ENCODE measurements around the gene ACER1.
"Not testable (repeated sequence)": the region's sequence is repeated elsewhere in the genome, so short reads cannot be mapped to it uniquely, and the experiment has no call there.

The ACER1 gene

DNA sequence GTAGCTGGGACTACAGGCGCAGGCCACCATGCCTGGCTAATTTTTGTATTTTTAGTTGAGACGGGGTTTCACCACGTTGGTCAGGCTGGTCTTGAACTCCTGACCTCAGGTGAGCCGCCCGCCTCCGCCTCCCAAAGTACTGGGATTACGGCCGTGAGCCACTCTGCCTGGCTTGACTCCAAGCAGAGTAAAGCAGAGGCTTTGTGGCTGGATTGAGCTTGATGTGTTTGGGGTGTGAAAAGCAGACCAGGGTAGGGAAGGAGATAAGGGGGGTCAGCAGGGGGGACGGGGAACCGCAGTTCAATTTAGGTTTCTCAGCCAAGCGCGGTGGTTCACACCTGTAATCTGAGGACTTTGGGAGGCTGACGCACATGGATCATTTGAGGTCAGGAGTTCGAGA lies 23.8 kb upstream of the ACER1 start:
- no peak for DNase-seq

DNA sequence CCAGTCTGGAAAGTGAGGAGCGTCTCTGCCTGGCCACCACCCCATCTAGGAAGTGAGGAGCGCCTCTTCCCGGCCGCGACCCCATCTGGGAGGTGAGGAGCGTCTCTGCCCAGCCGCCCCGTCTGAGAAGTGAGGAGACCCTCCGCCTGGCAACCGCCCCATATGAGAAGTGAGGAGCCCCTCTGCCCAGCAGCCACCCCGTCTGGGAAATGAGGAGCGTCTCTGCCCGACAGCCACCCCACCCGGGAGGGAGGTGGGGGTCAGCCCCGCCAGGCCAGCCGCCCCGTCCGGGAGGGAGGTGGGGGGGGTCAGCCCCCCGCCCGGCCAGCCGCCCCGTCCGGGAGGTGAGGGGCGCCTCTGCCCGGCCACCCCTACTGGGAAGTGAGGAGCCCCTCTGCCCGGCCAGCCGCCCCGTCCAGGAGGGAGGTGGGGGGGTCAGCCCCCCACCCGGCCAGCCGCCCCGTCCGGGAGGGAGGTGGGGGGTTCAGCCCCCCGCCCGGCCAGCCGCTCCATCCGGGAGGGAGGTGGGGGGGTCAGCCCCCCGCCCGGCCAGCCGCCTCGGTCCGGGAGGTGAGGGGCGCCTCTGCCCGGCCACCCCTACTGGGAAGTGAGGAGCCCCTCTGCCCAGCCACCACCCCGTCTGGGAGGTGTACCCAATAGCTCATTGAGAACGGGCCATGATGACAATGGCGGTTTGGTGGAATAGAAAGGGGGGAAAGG lies 22.1 kb upstream of the ACER1 start:
- DNase-seq = not testable (repeated sequence)

DNA sequence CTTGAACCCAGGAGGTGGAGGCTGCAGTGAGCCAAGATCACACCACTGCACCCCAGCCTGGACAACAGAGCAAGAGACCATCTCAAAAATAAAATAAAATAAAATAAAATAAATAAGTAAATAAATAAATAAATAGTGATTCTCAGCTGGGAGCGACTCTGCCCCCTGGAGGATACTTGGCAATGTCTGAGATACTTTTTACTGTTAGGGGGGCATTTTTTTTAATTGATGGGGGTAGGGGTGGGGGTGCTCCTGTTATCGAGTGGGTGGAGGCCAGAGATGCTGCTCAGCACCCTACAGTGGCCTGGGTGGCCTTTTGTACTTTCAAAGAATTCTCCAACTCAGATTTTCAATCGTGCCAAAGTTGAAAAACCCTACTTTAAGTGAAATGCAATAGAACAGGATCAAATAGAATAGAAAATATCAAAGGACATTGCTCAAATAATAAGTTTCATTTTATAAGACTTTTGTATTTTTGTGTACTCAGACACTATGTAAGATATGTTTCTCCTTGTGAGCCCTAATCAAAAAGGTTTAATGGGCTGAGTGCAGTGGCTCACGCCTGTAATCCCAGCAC lies 20.8 kb upstream of the ACER1 start:
- DNase-seq = no peak

DNA sequence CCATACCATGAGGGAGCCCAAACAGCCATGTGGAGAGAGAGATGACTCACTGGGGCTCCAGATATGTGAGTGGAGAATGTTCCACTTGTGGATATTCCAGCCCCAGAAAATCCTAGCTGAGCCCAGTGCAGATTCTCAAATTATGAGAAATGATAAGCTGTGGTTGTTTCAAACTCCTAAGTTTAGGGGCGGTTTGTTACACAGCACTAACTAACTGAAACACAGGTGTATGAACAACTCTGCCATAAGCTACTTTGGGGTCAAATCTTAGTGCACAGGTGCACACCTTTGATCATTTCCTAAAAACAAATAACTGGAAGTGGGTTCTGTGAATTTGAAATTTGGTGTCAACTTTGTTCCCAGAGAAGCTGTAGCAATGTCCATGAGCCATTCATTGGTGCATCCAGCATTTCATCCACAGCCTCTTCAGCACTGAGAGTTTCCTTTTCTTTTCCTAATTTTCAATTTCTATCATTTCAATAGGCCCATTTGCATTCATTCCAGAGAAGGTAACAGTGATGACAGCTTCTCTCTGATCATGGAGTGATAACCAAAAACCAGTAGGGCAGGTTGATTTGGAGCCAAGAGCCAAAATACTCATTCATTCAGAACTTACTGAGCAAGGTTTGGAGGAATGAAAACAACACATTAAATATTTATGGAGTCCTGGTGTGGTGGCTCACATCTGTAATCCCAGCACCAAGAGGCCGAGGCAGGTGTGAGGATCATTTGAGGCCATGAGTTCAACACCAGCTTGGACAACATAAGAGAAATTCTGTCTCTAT lies 19.2 kb upstream of the ACER1 start:
- DNase-seq = no peak

DNA sequence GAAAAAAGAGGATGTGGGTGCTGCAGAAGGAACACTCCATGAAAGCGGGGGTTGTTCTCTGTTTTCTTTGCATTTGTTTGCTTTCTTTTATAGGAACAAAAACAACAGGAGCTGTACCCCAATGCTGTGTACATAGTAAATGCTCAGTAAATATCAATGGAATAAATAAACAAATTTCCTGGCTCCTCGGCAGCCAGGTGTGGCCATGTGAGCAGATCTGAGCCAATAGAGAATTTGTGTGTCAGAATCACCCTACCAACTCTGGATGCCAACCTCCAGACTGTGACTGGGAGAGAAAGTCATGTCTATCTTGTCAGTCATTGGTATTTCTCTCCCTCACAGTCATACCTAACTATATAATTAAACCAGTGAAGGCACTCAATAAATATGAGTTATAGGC lies 17.3 kb upstream of the ACER1 start:
- no peak for DNase-seq

DNA sequence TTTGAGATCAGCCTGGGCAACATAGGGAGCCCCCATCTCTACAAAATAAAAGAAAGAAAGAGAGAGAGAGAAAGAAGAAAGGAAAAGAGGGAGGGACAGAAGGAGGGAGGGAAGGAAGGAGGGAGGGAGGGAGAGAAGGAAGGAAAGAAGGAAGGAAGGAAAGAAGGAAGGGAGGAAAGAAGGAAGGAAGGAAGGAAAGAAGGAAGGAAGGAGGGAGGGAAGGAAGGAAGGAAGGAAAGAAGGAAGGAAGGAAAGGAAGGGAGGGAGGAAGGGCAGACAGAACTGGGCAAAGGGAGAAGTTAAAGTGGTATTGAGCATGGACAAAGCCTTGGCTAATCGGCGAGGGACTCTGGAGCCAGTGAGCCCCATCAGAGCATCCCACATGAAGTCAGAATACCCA lies 15.9 kb upstream of the ACER1 start:
- not testable (repeated sequence) for DNase-seq

DNA sequence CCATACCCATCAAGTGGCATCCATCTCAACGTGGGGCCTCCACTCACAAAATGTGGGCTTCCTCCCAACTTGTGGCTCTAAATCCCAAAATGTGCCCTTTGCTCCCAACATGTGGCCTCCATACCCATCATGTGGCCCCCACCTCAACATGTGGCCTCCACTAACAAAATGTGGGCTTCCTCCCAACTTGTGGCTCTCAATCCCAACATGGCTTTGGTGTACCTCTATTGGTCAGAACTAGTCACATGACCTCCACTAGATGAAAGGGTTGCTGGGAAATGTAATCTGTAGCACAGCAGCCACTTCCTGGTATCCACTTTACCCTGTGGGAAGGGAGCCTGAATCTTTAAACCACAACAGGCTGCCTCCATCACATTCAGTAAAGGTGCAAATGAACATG lies 10.1 kb upstream of the ACER1 start:
- no peak for DNase-seq

DNA sequence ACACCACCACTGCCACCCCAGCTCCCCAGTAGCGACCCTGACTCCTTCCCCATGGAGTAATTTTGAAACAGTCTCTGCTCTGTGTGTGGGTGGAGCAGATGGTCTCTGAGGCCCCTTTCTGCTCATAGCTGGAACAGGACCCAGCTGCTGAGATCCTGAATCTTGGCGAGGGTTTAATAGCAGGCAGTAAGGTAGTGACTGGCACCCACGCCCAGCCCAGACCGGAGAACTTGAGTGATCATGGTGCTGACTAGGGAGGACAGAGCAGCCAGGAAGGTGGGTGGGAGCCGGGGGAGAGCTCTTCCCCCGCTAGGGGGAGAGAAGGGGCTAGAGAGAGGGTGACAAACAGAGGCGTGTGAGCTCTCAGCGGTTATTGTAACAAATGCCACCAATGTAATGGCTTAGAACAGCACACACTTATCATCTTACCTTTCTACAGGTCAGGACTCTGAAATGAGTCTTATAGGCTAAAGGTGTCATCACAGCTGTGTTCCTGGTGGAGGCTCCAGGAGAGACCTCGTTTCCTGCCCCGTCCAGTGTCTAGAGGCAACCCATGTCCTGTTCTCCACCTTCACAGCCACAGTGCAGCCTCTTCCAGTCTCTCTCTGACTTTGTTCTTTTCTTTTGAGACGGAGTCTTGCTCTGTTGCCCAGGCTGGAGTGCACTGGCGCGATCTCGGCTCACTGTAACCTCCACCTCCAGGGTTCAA lies 7.2 kb upstream of the ACER1 start:
- peak in 2 of 56 donors; percentile 1 to 2 for DNase-seq

DNA sequence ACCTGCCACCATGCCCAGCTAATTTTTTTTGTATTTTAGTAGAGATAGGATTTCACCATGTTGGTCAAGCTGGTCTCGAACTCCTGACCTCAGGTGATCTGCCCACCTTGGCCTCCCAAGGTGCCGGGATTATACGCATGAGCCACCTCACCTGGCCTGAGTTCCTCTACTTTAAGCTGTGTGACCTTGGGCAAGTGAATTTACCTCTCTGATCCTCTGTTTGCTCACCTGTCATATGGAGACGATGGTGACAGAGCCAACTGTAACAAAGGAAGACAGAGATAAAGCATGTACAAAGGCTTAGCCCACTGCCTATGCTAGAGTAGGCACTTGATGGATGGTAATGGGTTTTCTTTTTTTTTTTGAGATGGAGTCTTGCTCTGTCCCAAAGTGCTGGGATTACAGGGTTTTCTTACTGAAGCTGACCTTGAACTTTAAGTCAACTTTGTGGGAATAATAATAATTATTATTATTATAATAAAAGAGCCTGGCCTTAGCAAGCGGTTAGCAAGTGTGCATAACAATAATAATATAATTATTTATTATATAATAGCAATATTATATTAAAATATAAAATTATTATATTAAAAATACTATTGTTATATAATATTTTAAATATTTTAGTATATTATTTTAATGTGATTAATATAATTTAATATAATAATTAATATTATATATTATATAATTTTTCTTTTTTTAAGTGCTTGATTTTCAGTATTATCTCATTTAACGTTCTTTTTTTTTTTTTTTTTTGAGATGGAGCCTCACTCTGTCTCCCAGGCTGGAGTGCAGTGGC lies 1.3 kb upstream of the ACER1 start:
- no peak for DNase-seq

DNA sequence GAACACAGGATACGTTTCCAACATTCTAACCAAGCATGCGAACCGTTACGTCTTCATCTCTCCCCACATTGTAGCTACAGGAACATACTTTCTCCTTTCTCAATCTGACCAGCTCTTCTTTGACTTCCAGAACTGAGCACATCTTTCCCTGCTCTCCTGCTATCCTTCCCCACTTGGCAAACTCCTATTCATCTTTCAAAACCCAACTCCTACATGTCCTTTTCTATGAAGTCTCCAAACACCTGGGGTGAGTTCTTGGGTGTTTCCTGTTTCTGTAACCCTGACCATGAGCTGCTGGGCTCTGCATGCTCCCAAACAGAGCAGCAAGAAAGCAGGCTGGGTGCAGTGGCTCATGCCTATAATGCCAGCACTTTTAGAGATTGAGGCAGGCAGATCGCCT lies 6.6 kb downstream of the ACER1 start:
- DNase-seq = no peak

DNA sequence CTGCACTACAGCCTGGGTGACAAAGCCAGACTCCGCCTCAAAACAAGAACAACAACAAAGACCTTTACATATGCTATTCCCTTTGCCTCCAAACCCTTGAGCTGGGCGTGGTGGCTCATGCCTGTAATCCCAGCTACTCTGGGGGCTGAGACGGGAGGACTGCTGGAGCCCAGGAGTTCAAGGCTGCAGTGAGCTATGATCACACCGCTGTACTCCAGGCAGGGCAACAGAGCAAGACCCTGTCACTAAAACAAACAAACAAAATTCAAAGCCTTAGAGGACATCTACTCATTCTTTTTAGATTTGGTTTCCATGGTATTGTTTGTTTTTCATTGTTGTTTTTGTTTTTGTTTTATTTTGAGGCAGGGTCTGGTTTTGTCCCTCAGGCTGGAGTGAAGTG lies 7.8 kb downstream of the ACER1 start:
- DNase-seq = no peak

DNA sequence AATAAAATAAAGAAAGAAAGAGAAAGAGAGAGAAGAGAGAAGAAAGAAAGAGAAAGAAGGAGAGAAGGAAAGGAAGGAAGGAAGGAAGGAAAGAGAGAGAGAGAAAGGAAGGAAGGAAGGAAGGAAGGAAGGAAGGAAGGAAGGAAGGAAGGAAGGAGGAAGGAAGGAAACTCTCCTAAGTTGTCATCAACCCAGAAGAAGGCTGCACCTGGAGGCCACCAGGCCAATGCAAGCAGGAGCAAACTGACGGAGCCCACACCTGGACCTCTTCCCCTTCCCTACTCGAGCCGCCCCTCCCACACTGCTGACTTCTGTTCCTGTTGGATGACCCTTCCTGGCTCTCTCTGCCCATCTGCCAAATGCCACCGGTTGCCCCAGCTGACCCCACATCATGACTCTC lies 8.7 kb downstream of the ACER1 start:
- no peak for DNase-seq

DNA sequence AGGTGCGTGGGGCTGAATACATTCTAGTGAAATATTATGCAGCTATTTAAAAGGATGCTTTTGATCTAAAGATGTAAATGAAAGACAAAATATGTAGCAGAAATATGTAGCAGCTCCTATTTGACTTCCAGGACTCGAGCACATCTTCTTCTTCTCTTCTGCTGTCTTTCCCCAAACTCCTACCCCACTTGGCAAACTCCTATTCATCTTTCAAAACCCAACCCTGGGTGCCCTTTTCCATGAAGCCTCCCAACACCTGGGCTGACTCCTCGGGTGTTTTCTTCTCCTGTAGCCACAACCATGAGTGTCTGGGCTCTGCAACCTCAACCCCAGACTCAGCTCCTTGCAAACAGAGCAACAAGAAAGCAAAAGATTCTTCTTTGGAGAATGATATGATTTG lies 11.1 kb downstream of the ACER1 start:
- no peak for DNase-seq

DNA sequence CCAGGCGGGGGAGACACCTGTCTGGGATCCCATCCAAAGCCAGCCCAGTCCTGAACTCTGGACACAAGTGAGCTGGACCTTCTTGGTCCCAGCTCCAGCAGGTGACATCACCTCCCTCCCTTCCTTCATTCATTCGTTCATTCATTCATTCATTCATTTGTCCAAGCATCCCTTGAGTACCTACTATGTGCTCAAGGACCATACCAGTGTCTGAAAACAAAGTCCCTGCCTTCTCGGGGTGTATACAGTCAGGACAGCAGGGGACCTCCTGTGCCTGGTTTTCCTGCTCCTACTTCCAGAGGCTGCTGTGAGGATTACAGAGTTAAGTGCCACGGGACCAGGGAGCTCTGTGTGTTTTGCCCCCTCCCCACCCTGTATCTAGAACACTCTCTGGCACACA lies 14.0 kb downstream of the ACER1 start:
- DNase-seq = no peak

DNA sequence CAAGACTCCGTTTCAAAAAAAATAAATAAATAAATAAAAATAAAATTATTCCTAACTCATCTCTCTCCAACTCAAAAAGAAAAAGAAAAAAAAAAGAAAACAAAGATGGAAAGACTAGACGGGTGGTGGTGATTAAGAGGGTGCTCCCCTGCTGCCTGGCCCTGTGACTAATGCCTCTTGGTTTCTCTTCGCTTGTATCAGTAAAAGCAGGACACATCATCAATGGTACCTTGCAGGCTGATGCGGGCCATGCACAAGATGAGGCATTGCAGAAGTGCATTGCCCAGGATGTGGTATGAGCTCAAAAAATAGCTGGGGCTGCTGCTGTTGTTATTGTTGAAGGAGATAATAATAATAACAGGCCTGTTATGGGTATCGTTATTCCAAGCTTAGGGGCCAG lies 14.6 kb downstream of the ACER1 start:
- DNase-seq = no peak

DNA sequence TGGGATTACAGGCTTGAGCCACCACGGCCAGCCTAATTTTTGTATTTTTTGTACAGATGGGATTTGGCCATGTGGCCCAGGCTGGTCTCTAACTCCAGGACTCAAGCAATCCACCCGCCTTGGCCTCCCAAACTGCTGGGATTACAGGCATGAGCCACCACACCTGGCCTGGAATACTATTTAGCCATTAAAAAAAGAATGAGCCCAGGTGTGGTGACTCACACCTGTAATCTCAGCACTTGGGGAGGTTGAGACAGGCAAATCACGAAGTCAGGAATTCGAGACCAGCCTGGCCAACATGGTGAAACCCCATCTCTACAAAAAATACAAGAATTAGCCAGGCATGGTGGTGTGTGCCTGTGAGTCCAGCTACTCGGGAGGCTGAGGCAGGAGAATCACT lies 17.8 kb downstream of the ACER1 start:
- not testable (repeated sequence) for DNase-seq

DNA sequence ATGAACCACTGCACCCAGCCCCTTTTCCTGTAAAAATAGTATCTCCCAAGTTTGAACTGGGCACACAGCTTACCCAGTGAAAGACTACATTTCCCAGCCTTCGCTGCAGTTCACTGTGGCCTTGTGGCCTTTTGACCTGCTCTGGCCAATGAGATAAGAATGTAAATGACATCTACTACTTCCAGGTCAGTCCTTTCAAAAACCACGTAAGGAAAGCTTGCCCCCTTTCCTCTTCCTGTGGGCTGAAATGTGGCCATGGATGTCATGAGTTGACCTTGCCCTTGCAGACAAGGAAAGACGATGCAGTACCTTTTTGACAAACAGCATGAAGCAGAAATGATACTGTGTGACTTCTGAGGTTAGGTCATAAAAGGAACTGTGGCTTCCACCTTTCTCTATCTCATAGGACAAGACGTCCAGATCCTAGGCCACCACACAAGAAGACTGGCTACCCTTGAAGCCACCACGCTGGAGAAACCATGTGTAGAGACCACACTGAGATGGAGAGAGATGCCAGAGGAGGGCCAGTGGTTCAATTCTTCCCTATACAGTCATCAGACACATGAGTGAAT lies 19.9 kb downstream of the ACER1 start:
- no peak for DNase-seq

DNA sequence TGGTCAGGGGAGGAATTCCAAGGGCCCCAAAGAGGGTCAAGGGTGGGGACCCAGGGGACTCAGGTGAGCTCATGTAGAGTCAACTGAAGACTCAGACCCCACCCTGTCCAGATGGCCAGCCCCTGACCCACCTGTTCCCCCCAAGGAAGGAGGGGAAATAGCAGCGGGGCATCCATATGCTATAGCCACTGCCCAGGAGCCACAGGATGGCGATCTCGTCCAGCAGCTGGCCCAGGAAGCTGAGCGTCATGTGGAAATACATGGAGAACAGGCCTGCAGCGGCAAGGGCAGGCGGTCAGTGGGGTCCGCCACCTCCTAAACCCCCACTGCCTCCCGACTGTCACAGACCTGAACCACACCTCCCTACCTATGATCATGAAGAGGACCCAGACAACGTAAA lies 21.4 kb downstream of the ACER1 start:
- DNase-seq = no peak

DNA sequence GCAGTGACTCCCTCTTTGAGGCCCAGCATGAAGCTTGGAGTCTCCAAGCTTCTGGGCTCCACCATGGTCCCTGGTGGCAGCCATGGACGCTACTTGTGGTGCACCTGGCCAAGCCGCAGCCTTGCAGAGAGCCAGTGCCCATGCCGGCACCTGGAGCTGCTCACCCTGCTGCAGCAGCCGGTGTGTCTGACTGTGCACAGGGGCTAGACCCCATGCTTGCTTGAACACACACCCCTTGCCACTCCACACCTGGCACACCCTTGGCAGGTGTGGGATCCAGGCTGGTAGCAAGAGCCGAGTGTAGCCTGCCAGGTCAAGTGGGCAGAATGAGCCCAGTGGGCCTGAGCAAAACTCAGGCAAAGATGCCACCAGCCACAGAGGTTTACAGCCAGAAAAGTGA lies 35.0 kb downstream of the ACER1 start:
- no peak for DNase-seq

DNA sequence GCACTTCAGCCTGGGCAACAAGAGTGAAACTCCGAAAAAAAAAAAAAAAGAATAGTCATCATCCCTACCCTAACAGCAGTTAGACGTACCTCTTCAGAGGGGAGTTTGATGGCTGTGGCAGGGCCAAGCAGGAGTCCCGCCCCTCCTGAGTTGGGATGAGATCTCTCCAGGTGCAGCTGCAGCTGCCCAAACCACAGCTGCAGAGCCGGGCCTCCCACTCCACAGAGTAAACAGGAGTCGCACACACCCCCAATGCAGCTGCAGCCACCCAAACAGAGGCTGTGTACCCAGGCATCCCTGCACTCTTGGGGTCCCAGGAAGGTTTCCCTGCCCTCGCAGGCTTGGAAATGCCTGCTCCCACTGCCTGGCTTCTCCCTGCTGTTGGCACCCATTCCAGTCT lies 36.2 kb downstream of the ACER1 start:
- no peak for DNase-seq

DNA sequence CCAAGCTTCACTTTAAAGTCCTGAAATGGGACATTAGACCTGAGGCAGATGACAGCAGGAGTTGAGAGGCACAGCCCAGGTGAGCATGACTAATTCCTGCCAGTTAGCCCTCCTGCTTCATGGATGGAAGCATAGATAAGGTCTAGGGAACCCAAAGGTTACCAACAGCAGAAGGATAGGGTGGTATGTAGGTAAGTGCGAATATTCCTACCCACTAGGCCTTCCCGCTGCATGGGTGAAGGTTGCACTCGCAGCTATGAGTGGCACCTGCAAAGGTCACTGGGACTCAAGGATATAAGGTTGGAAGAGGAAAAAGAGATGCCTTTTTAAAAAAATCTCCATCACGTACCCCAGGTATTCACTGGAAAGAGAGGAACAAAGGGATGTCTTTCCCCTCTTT lies 41.4 kb downstream of the ACER1 start:
- no peak for DNase-seq
